ENCODE results near the gene NPR1.

The NPR1 gene

DNA sequence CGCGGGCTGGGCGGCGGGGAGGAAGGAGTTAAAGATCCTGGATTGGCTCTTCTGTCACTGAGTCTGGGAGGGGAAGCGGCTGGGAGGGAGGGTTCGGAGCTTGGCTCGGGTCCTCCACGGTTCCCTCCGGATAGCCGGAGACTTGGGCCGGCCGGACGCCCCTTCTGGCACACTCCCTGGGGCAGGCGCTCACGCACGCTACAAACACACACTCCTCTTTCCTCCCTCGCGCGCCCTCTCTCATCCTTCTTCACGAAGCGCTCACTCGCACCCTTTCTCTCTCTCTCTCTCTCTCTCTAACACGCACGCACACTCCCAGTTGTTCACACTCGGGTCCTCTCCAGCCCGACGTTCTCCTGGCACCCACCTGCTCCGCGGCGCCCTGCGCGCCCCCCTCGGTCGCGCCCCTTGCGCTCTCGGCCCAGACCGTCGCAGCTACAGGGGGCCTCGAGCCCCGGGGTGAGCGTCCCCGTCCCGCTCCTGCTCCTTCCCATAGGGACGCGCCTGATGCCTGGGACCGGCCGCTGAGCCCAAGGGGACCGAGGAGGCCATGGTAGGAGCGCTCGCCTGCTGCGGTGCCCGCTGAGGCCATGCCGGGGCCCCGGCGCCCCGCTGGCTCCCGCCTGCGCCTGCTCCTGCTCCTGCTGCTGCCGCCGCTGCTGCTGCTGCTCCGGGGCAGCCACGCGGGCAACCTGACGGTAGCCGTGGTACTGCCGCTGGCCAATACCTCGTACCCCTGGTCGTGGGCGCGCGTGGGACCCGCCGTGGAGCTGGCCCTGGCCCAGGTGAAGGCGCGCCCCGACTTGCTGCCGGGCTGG is at the start of gene NPR1:
TSS of gene NPR1 (plus strand) at position 170 of the 818 bp plus-strand sequence. CDS start at position 591, 421 bp downstream.
- no peaks in the 10 kb centered on the region for H3K9me3 ChIP-seq (ENCODE audit: control insufficient read depth, insufficient read depth, low read depth, low read length)
- H3K4me3 ChIP-seq (ENCODE audit: low read depth, low read length), result peak within 1 kb of the TSS; percentile 42
- POLR2A ChIA-PET, result interaction anchor here (1.3 kb wide), 2 partner anchors 49 to 311 kb away, joined by 5 read pairs; partner anchors contain the start of genes INTS3 and RPS27
- H3K27ac ChIP-seq (ENCODE audit: extremely low read depth, low read depth, low read length), result no peak within 1 kb of the TSS; the same call in 1 of the 2 replicates
- no peaks in the 10 kb centered on the region; the same call in 1 of the 2 replicates for H3K4me1 ChIP-seq (ENCODE audit: control insufficient read depth, insufficient read depth, low read length)
- H3K36me3 ChIP-seq (ENCODE audit: control insufficient read depth in 2 of 2, insufficient read depth in 1 of 2, low read length in 2 of 2), result no peaks in the 10 kb centered on the region
- CTCF ChIA-PET, result interaction anchor here (0.6 to 6.0 kb wide), 20 partner anchors 19 to 307 kb away, joined by 3 to 55 read pairs (median 4); partner anchors contain the start of genes CREB3L4, INTS3 and RAB13
- TF ChIP-seq ZXDB (tag by site-specific recombination; IDR thresholded peaks at IDR 0.05), result peak; percentile 44; the same call in 1 of the 2 replicates
- TF ChIP-seq REST (tag by site-specific recombination; IDR thresholded peaks at IDR 0.05), result 0 out of 2 replicates have a peak, but pooled peaks have one; percentile 40
- peak; percentile 75 for TF ChIP-seq ZBTB11 (tag by site-specific recombination; conservative IDR thresholded peaks at IDR 0.05; ENCODE audit: low read depth)
- peak; percentile 59; the same call in 1 of the 2 replicates for TF ChIP-seq GLI4 (tag by site-specific recombination; IDR thresholded peaks at IDR 0.05)
- TF ChIP-seq ZNF426 (tag by site-specific recombination; IDR thresholded peaks at IDR 0.05), result no peak
- TF ChIP-seq ZSCAN5A (tag by site-specific recombination; IDR thresholded peaks at IDR 0.05), result no peak
- peak; percentile 65 for TF ChIP-seq IKZF3 (tag by site-specific recombination; IDR thresholded peaks at IDR 0.05)
- TF ChIP-seq ZNF24 (tag by site-specific recombination; IDR thresholded peaks at IDR 0.05), result 0 out of 2 replicates have a peak, but pooled peaks have one; percentile 23
- TF ChIP-seq ZNF221 (tag by site-specific recombination; IDR thresholded peaks at IDR 0.05; ENCODE audit: borderline replicate concordance), result no peak
- 0 out of 2 replicates have a peak, but pooled peaks have one; percentile 23 for TF ChIP-seq KLF9 (tag by site-specific recombination; IDR thresholded peaks at IDR 0.05; ENCODE audit: low read depth)
- TF ChIP-seq ZNF560 (tag by site-specific recombination; IDR thresholded peaks at IDR 0.05; ENCODE audit: borderline replicate concordance), result no peak
- TF ChIP-seq GLI2 (tag by site-specific recombination; IDR thresholded peaks at IDR 0.05; ENCODE audit: borderline replicate concordance, low read depth), result no peak
- 0 out of 2 replicates have a peak, but pooled peaks have one; percentile 54 for TF ChIP-seq ZNF610 (tag by site-specific recombination; IDR thresholded peaks at IDR 0.05; ENCODE audit: borderline replicate concordance)
- no peak for TF ChIP-seq ZNF37A (tag by site-specific recombination; IDR thresholded peaks at IDR 0.05)
- TF ChIP-seq, protein P1, sequence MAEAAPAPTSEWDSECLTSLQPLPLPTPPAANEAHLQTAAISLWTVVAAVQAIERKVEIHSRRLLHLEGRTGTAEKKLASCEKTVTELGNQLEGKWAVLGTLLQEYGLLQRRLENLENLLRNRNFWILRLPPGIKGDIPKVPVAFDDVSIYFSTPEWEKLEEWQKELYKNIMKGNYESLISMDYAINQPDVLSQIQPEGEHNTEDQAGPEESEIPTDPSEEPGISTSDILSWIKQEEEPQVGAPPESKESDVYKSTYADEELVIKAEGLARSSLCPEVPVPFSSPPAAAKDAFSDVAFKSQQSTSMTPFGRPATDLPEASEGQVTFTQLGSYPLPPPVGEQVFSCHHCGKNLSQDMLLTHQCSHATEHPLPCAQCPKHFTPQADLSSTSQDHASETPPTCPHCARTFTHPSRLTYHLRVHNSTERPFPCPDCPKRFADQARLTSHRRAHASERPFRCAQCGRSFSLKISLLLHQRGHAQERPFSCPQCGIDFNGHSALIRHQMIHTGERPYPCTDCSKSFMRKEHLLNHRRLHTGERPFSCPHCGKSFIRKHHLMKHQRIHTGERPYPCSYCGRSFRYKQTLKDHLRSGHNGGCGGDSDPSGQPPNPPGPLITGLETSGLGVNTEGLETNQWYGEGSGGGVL (tag by site-specific recombination; IDR thresholded peaks at IDR 0.05), result peak; percentile 75; the same call in 1 of the 2 replicates
- peak; percentile 63; the same call in 1 of the 2 replicates for TF ChIP-seq ZNF76 (tag by site-specific recombination; IDR thresholded peaks at IDR 0.05; ENCODE audit: borderline replicate concordance, low read depth)
- no peak for TF ChIP-seq ZNF354C (tag by site-specific recombination; IDR thresholded peaks at IDR 0.05; ENCODE audit: borderline replicate concordance, low read depth)
- peak; percentile 75 for TF ChIP-seq OSR2 (tag by site-specific recombination; IDR thresholded peaks at IDR 0.05)
- TF ChIP-seq ZNF214 (tag by site-specific recombination; IDR thresholded peaks at IDR 0.05; ENCODE audit: borderline replicate concordance), result no peak
- peak; percentile 56 for TF ChIP-seq ZNF2 (tag by site-specific recombination; IDR thresholded peaks at IDR 0.05)
- TF ChIP-seq, protein P2, sequence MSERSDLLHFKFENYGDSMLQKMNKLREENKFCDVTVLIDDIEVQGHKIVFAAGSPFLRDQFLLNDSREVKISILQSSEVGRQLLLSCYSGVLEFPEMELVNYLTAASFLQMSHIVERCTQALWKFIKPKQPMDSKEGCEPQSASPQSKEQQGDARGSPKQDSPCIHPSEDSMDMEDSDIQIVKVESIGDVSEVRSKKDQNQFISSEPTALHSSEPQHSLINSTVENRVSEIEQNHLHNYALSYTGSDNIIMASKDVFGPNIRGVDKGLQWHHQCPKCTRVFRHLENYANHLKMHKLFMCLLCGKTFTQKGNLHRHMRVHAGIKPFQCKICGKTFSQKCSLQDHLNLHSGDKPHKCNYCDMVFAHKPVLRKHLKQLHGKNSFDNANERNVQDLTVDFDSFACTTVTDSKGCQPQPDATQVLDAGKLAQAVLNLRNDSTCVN (tag by site-specific recombination; optimal IDR thresholded peaks at IDR 0.05), result peak; percentile 98
- no peak for TF ChIP-seq ZFP69B (tag by site-specific recombination; IDR thresholded peaks at IDR 0.05)
- TF ChIP-seq ZSCAN30 (tag by site-specific recombination; IDR thresholded peaks at IDR 0.05), result peak; percentile 17; the same call in 1 of the 2 replicates

Measured in HEK293 (cell line).